Pancreas (tissue), 10 donors: Measurements from ENCODE around the gene ATF2. TPM values are rescaled to one million over a fixed set of nuclear protein-coding genes. Genes with fewer than 3 reads are reported as not detected.

ENCODE experiments used
- ATAC-seq, 4 donors: fragments of 200-7000 bp; cut with Tn5 transposase; one replicate each; pipeline versions ENCODE4 v1.8.0 to v1.9.1; 2020; ENCODE audit warnings: mild to moderate bottlenecking in 4 of 4, moderate library complexity in 4 of 4
- DNase-seq, 6 donors: peaks; one replicate each; pipeline ENCODE4 v3.0.0-alpha.2; 2020
- FAIRE-seq: peaks from 2 replicates; lab custom pipeline; 2012; peaks lifted over from hg19 to GRCh38; lab: Jason Lieb, UNC
- H3K27ac ChIP-seq, 4 donors: fragments of 200-600 bp; sonication (generic); 1 replicate in 3 of 4; 2 replicates in 1 of 4; pipeline versions ENCODE4 v1.5.0 to v1.8.0; 2020
- H3K27me3 ChIP-seq, 4 donors: fragments of 200-600 bp; one replicate each; pipeline ENCODE4 v1.8.0; 2021
- H3K36me3 ChIP-seq, 3 donors: fragments of 200-600 bp; sonication (generic) in 1 of 3; one replicate each; pipeline versions ENCODE4 v1.5.0 to v1.8.0; 2020 to 2021
- H3K4me1 ChIP-seq, 3 donors: fragments of 200-600 bp; one replicate each; pipeline ENCODE4 v1.8.0; 2021
- H3K4me3 ChIP-seq, 4 donors: fragments of 200-600 bp; sonication (generic) in 2 of 4; one replicate each; pipeline versions ENCODE4 v1.5.0 to v1.8.0; 2020 to 2021
- H3K9me3 ChIP-seq, 4 donors: fragments of 200-600 bp; one replicate each; pipeline ENCODE4 v1.8.0; 2021
- WGBS, 2 donors: extraction: QIAGEN DNeasy Blood & Tissue Kit; methylation state at CpG; one replicate each; pipeline ENCODE4 v1.1.7; 2013; 5-methylcytosine and 5-hydroxymethylcytosine counted together
- intact Hi-C, 3 donors: fragments of 100-400 bp; cut with DNase I; formaldehyde crosslinking; loops; one replicate each; pipeline versions ENCODE4 v1.11.1 to v1.14.2; 2022
- polyA plus RNA-seq, 2 donors: library from polyadenylated mRNA; stranded (reverse); fragments of 200-250 nt; gene quantifications; one replicate each; pipeline ENCODE4 v1.2.3, GENCODE V29; 2013
- total RNA-seq, 6 donors: library from RNA; stranded (reverse); fragmentation: NEBNext Ultra II Directional in 4 of 6; extraction: Animal tissue kit (Norgen Biotek cat#: 25700) in 4 of 6; gene quantifications; one replicate each; pipeline versions ENCODE4 v1.2.1 to v1.2.4, GENCODE V29; 2021 to 2023
- TF ChIP-seq, protein P1 (sequence below), 4 donors: fragments of 200-600 bp; sonication (generic) in 3 of 4; IDR thresholded peaks; one replicate each; pipeline versions ENCODE4 v1.5.0 to v1.8.0; 2021; ENCODE audit warnings: antibody characterized with exemption in 4 of 4
- donor health status: healthy with polysubstance abuse.
- donor health status: DM: no; HTN: no; CAD: no; lungs with moderate emphysema.
- donor health status: DM: no; HTN: no; CAD: no.
- donor health status: control.
- donor health status: control.
- donor health status: Bipolar disorder and iron deficiency.
- donor health status: DM: yes; HTN: yes; CAD: no.
- donor health status: DM: no; HTN: no; CAD: no.
- donor health status: DM: no; HTN: no; CAD: no.
- donor health status: DM: yes; HTN: yes; CAD: no.

ATF2 gene
- total and polyA plus RNA-seq, 8 donors: 7.9 to 36.1 (median 22.7) TPM

GRCh38 chr2:175143191-175143590 lies 24.8 kb downstream of the ATF2 start:
- H3K4me1 ChIP-seq: no peaks in the 10 kb centered on the region
- TF ChIP-seq, protein P1, sequence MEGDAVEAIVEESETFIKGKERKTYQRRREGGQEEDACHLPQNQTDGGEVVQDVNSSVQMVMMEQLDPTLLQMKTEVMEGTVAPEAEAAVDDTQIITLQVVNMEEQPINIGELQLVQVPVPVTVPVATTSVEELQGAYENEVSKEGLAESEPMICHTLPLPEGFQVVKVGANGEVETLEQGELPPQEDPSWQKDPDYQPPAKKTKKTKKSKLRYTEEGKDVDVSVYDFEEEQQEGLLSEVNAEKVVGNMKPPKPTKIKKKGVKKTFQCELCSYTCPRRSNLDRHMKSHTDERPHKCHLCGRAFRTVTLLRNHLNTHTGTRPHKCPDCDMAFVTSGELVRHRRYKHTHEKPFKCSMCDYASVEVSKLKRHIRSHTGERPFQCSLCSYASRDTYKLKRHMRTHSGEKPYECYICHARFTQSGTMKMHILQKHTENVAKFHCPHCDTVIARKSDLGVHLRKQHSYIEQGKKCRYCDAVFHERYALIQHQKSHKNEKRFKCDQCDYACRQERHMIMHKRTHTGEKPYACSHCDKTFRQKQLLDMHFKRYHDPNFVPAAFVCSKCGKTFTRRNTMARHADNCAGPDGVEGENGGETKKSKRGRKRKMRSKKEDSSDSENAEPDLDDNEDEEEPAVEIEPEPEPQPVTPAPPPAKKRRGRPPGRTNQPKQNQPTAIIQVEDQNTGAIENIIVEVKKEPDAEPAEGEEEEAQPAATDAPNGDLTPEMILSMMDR (IDR thresholded peaks at IDR 0.05): no peak
- no peak overlapping the region for H3K27ac ChIP-seq
- H3K9me3 ChIP-seq: no peaks in the 10 kb centered on the region
- 88 to 96% methylated on average over 1 of the region's 1 CpG for WGBS, 2 donors
- FAIRE-seq (peak; percentile 66), ATAC-seq (no peak), DNase-seq (no peak)
- H3K4me3 ChIP-seq: no peak overlapping the region
- no peaks in the 10 kb centered on the region for H3K27me3 ChIP-seq
- intact Hi-C loops: no loop called here
- H3K36me3 ChIP-seq: no peaks in the 10 kb centered on the region

DNA sequence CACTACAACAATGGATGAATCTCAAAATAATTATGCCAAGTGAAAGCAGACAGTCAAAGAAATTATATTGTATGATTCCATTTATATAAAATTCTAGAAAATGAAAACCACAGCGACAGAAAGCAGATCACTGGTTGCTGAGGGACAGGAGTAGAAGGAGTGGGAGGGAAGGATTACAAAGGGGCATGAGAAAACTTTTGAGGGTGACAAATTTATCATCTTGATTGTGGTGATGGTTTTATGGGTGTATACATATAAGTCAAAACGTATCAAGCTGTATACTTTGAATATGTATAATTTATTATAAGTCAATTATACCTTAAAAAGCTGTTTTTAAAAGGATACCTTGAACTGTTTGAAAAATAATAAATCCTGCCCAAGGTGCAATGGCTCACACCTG lies 27.7 kb downstream of the ATF2 start:
- no peaks in the 10 kb centered on the region for H3K27me3 ChIP-seq
- TF ChIP-seq, protein P1 (IDR thresholded peaks at IDR 0.05): no peak
- H3K27ac ChIP-seq: no peak overlapping the region
- no peaks in the 10 kb centered on the region for H3K9me3 ChIP-seq
- no peak overlapping the region for H3K4me3 ChIP-seq
- DNase-seq: no peak
- no peaks in the 10 kb centered on the region for H3K4me1 ChIP-seq
- intact Hi-C loops: no loop called here
- no peaks in the 10 kb centered on the region for H3K36me3 ChIP-seq
- no peak for ATAC-seq
- no peak for FAIRE-seq
- WGBS, 2 donors: 58 to 60% methylated on average over 2 of the region's 2 CpGs

- no peak overlapping the region for H3K27ac ChIP-seq
- no peaks in the 10 kb centered on the region for H3K9me3 ChIP-seq
- H3K36me3 ChIP-seq: no peaks in the 10 kb centered on the region
- ATAC-seq (no peak), DNase-seq (no peak), FAIRE-seq (no peak)
- H3K4me3 ChIP-seq: no peak overlapping the region
- intact Hi-C loops: no loop called here
- H3K27me3 ChIP-seq: no peaks in the 10 kb centered on the region
- 88 to 91% methylated on average over 2 of the region's 2 CpGs for WGBS, 2 donors
- no peaks in the 10 kb centered on the region for H3K4me1 ChIP-seq
- TF ChIP-seq, protein P1 (IDR thresholded peaks at IDR 0.05): no peak
Observed at GRCh38 chr2:175137793-175138192, 30.2 kb downstream of the ATF2 start.

GRCh38 chr2:175136334-175137215 lies 31.4 kb downstream of the ATF2 start:
- no peak for ATAC-seq
- TF ChIP-seq, protein P1 (IDR thresholded peaks at IDR 0.05): no peak
- Histone ChIP-seq H3K4me1 (no peaks in the 10 kb centered on the region), H3K27me3 (no peaks in the 10 kb centered on the region), H3K36me3 (no peaks in the 10 kb centered on the region), H3K4me3 (no peak overlapping the region), H3K27ac (no peak overlapping the region), H3K9me3 (no peaks in the 10 kb centered on the region)
- DNase-seq: no peak
- intact Hi-C loops: no loop called here
- FAIRE-seq: peak; percentile 32

GRCh38 chr2:175135862-175136261 lies 32.1 kb downstream of the ATF2 start:
- no peak for ATAC-seq

More at GRCh38 chr2:175135862-175136261, 32.1 kb downstream of the ATF2 start:
- TF ChIP-seq, protein P1 (IDR thresholded peaks at IDR 0.05): no peak
- H3K27me3 ChIP-seq: no peaks in the 10 kb centered on the region
- H3K36me3 ChIP-seq: no peaks in the 10 kb centered on the region
- H3K9me3 ChIP-seq: no peaks in the 10 kb centered on the region
- no peaks in the 10 kb centered on the region for H3K4me1 ChIP-seq
- no peak overlapping the region for H3K27ac ChIP-seq
- H3K4me3 ChIP-seq: no peak overlapping the region
- FAIRE-seq (no peak), DNase-seq (no peak)
- WGBS, 2 donors: 91 to 92% methylated on average over 2 of the region's 2 CpGs
- intact Hi-C loops: no loop called here
